SW 1271 (cell line): ENCODE results near the gene HCFC1.

ENCODE experiments used
- DNase-seq, 2 experiments: peaks; one replicate each; lab custom pipeline; 2025; lab: John Stamatoyannopoulos, UW

The HCFC1 gene

DNA sequence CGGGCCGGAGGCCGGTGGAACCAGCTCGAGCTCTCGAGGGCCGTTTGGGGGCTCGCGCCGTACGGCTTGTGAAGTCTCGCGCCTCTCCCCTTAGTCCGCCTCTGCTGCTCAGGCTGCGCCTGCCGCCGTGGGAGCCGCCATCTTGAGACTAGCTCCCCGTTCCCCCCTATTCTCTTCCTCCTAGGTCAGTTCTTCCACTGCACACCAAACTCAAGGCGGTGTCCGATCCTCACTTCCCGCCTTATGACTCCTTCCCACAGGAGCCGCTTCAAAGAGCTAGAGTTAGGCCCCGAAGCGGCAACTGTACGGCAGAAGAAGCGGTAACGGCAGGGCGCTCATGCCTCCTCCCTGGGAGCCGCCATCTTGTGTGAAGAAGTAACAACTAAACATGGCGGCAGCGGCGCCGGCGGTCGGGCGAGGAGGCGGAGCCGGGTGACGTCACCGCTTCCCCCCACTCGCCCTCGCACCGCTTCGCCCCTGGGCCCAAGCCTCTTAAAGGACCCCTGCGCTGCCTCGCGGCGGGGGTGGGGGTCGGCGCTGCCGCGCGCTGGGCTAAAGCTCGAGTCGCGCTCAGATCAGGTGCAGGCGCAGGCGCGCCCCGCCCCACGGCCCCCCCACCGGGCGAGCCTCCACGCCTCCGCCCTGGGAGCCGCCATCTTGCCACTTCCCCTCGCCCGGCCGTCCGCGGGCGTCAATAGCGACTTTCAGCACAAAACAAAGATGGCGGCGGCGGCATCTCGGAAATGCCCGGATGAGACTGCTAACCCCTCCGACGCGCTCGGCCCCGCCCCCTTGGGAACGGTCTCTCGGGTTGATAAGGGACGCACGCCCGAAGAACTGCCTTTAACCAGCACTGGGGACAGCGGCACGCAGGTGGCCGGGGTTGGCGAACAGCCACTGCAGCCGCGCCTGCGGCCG is at the start of gene HCFC1:
Gene HCFC1, minus strand, starts transcription at position 369 of the 918 bp plus-strand sequence. CDS start 978 bp downstream, outside the sequence.
- peak; percentile 76 to 89 for DNase-seq

DNA sequence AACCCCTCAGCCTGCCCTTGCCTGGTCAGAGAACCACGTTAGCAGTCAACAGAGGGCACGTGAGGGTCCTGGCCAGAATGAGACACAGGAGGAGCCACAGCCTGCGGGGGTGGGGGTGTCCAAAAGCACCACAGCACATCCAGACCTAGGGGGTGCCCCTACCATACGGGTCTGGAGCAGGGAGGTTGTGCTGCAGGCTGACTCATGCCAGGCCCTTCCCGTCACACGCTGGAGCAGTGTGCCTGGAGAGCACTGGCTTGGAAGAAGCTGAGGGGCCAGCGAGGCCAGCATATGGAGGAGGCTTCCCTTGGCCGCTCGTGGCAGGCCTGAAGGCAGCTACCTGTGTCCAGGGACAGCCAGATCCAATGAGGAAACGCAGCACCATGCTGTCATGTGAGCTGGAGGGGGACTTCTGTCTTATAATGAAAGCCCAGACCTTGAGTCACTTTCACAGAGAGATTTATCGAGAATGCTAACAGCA is 49.6 kb upstream of the HCFC1 start:
- no peak for DNase-seq

DNA sequence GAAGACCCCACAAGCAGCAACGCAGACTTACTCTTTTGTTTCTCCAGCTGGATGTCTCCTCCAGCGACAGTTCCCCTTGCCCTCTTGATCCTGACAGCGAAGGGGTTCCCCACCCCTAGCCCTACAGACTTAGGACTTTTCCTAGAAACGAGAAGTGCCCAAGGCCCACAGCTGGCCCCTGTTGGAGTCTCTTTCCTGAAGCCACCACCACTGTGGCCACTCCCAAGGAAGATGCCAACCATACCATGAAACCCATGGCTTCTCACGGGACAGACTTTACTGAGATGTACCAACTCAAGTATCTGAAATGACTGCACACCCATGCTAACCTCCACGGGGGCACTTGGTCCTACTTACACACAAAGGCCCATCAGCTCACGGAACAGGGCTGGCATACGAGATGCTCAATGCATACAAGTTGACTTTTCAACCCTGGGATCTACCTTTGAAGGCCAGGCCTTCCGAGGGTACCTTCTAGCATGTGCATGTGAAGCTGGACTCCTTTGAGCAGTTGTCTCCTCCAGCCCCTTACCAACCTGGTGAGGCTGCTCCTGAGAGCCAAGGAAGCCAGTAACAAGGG is 49.0 kb upstream of the HCFC1 start:
- no peak for DNase-seq

DNA sequence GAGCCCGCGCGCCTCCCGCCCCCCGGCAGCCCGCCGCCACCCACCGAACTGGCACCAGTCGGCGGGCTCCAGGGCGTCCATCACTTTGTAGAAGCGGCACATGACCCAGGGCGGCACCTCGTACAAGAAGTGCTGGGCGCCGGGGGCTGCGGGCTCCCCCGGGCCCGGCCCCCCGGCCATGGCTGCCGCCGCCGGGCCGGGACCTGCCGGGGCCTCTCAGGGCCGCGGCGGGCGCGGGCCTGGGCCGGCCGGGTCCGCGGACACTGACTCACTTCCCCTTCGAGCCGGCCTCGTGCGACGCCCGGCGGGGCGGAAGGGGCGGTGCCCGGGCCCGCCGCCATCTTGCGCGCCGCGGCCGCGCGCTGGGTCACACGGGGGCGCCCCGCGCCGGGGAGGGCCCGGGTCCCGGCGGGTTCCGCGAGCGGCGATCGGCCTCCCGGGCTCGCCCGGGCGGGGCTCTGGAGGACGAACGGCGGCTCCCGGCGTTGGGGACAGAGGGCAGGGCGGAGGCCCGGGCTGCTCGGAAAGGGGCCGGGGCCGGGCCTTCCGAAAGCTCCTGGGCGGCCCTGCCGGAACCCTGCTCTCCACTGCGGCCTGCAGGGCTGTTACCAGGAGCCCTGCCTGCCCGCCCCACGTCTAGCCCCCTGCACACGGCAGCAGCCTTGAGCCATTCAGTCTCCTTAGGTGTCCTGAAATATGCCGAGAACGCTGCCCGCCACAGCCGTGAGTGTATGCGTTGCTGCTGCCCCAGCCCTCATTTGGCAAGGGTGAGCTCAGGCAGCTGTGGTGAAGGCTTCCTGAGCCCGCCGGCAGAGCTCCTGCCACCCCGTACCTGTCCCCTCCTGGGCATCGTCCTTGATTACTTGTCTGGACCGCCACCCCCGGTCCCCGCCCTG is 48.3 kb upstream of the HCFC1 start, which contains the start of gene IRAK1:
Gene IRAK1, minus strand, starts transcription at position 270 of the 896 bp plus-strand sequence. Its CDS starts 90 bp downstream, at position 180.
- peak in 1 of 2 experiments; percentile 14 for DNase-seq

DNA sequence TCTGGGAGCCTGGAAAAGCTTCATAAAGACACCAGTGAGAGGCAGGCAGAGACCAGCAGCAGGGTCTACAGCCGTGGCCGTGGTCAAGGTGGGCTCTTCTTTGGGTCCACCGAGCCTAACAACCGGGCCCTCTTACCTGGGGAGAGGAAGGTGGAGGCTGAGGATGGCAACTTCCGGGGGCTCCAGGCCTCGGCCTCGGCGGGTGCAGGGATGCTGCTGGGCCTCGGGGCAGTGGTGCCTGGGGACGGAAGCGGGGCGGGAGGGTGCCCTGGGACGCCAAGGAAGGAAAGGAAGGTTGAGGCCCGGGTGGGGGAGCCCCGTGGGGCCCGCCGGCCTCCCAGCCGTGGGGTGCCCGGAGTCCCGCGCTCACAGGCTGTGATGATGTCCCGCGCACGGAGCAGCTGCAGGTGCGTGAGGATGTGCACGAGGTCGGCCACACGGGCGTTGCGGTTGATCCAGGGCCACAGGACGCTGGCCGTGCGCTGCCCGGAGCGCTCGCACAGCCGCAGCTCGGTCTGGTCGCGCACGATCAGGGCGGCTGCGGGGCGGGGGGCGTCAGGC is 47.5 kb upstream of the HCFC1 start:
- no peak for DNase-seq

DNA sequence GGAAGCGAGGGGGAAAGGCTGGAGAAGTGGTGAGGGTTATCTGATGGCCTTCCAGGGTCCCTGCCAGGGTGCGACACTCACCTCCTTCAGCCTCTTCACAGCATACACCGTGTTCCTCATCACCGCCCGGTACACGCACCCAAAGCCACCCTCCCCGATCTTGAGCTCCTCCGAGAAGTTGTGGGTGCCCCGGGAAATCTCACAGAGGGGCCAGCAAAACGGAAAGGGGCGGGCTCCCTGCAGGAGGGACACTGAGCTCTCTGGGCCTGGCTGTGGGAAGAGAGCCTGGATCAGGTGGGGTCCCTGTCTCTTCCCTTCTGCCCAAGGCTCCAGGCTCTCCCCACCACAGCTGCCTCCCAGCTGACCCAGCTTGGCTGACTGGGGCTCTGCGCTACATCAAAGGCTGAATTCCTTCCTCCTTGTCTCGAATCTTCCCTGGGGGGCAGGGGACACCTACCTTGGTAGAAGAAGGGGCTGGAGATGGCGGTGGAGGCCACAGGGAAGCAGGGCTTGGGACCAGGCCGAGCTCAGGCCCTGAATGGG is 47.0 kb upstream of the HCFC1 start:
- DNase-seq, result no peak

DNA sequence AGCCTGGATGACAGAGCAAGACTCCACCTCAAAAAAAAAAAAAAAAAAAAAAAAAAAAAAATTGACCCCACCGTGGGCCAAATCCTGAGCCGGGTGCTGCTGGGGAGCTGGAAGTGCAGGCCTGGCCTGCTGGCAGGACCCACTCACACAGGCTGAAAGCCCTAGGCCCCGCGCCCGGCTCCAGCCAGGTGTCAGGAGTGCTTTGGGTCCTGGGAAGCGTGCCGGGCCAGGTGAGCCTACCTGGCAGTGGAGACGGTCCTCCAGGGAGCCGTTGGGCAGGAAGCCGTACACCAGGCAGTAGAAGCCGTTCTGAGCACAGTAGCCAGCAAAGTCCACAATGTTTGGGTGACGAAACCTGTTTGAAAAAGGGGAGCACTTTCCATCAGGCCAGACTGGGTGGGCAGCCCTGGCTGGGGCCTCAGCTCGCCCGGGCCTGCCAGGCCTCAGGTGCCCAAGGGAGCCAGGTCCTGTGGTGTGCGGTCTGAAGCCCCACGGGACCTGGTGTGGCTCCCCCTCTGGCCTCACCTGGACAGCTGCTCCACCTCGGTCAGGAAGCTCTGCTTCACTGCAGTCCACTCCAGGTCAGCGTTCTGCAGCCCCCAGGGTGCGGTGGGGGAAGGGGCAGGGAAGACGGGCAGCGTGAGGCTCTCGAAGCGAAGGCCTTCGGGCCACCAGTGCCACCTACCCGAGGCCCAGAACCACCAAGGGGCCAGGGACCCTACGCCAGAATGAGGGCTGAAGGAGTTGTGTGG is 46.3 kb upstream of the HCFC1 start:
- DNase-seq, result no peak

DNA sequence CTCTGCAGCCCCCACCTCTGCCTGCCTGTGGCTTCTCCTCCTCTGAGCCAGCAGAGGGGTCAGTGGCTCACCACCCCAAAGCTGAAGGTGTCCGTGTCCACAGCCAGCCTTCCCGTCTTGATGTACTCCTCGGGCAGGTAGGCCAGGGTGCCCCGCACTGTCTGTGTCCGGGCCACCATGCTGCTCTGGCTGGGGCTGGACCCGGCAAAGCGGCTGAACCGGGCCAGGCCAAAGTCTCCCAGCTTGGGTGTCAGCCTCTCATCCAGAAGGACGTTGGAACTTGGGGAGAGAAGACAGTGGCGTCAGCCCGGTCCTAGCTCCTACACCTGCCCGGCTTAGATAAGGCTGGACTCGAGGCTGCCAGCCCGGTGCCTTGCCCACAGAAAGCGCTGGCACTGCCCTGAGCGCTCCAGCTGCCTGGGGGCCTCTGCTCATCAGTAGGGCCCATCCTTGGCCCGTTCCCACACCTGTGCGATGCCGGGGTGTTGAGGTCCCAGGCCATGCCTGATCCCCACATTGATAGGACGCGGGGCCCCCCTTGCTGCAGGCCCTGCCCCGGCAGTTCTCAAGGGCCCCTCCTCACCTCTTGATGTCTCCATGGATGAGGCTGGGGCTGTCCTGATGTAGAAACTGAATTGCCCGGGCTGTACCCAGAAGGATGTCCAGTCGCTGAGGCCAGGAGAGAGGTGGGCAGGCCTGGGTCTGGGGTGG is 44.9 kb upstream of the HCFC1 start:
- DNase-seq, result no peak

DNA sequence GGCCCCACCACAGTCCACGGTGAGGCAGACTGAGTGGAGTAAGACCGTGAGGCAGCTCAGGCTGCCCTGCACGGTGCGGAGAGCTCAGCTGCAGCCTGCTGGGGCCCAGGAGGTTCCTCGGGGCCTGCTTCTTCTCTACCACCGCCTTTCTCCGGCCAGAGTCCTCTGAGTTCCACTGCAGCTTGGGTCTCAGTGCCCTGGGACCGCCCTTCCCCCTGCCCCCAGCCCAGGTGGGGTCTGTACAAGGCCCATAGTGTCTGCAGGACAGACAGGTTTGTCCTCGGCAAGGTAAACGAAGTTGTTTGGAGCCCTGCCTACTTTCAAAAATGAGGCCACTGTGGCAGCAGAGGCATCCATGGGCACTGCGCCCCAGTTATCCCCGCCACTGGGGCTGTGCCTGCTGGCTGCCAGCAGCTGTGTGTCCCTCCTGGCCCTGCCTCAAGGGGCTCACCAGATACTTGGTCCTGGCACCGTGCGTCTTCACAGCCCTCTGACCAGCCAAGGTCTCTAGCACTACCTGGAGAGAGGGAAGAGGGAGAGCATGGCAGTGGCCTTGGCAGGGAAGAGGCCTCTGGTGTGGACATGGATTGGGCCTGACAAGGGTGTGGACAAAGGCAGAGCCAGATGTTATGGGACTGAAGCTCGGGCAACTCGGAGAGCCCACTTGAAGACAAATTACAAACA is 44.1 kb upstream of the HCFC1 start:
- DNase-seq, result no peak

DNA sequence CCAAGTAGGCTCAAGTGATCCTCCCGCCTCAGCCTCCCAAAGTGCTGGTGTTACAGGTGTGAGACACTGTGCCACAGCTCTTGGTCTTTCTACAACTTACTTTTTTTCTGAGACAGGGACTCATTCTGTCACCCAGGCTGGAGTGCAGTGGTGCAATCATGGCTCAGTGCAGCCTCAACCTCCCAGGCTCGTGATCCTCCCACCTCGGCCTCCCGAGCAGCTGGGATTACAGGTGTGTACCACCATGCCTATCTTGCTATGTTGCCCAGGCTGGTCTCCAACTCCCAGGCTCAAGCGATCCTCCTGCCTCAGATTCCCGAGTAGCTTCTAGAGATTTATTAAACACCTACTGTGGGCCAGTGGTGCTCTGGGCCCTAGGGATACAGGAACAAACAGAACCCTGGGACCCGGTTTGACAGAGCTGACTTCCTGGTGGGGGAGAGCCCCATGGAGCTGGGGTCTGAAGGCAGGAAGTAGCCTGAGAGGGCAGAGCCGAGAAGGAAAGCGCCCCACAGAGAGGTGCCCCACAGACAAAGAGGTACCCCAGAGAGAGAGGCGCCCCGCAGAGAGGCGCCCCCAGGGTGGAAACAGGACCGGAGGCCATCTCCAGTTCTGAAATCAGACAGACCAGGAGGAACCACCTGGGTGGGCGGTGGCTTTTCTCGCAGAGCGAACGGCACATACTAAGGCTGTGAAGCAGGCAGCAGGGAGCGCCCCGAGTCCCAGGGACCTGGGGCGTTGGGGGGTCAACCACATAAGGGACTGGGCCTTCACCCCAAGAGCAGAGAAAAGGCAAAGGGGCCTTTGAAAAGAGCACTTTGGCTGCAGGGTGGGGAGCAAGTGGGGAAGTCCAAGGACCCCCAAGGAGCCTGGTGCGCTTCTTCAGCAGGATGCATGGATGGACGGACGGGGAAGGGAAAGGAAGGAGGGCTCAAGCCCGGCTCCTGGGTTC is 43.1 kb upstream of the HCFC1 start:
- DNase-seq, result no peak

DNA sequence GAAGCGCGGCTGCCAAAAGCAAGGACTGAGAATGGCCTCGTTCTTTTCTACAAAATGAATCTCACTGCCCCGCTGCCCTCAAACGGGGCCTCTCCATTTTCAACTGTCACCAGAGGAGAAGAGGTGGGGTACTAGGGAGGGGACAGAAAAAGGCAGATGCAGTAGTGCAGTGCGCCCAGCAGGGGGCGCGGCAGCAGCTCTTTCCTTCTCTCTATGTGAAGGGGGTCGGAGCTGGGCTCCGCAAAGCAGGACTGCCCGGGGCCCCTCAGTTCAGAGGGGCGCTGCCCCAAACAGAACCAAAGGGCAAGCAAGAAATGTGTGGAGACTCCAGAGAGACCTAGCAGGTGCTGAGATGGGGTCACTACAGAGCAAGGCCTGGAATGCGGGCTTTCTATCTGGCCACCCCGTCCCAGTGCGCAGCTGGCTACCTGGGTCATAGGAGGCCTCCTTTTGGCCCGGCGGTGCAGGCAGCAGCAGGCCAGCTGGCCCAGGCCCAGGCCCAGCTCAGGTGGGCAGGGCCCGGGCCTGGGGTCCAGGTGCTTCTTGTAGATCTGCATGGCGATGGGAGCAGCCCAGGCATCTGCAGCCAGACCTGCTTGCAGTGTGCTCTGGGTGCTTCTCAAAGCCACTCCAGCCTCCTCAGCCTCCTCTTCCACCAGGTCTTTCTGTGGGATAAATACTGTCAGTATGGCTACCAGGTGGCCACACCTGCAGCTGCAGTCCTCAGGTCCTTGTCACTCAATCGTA is 42.2 kb upstream of the HCFC1 start:
- peak in 1 of 2 experiments; percentile 21 for DNase-seq

DNA sequence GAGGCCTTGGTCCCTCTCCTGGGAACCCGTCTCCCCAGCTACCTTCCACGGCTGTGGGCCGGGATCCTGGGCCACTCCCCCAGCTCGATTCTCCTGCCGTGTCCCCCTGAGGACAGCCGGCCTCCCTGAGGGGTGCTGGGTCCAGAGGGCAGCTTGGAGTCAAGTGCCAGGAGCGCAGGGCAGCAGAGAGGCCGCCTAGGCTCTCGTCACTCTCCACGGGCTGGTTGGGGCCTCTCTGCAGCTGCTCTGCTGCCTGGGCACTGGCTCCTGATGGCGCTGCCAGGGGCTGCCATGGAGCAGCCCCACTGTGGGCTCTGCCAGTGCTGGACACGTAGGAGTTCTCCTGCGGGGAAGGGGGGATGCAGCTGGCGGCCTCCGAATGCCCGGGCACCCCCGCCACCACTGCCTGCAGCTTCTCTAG is 41.4 kb upstream of the HCFC1 start:
- no peak for DNase-seq

DNA sequence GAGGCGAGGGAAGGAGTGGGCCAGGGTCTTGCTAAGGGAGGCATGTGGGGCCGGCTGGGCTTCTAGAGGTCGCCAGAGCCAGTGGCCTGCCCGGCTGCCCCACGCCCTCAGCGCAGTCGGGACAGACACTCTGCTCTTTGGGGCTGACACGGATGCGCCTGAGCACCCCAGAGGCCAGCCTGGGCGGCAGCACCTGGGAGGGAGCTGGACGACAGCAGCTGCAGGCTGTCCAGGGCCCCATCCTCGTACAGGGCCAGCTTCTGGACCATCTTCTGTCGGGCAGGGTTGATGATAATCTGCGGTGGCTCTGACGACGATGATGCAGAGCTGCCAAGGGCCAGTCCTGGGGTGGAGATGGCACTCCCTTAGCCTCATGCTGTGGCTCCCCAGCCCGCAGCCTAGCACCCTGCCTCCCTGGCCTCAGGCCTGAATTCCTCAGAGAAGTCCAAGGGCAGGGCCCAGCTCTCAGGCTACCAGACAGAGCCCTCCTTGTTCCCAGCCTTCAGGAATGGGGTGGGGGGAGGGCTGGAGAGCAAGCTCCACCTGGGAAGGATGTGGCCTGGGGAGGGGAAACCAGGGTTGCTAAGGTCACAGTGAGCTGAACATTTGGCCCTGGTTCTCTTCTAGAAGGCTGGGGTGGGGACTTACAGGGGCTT is 40.8 kb upstream of the HCFC1 start:
- DNase-seq, result no peak

DNA sequence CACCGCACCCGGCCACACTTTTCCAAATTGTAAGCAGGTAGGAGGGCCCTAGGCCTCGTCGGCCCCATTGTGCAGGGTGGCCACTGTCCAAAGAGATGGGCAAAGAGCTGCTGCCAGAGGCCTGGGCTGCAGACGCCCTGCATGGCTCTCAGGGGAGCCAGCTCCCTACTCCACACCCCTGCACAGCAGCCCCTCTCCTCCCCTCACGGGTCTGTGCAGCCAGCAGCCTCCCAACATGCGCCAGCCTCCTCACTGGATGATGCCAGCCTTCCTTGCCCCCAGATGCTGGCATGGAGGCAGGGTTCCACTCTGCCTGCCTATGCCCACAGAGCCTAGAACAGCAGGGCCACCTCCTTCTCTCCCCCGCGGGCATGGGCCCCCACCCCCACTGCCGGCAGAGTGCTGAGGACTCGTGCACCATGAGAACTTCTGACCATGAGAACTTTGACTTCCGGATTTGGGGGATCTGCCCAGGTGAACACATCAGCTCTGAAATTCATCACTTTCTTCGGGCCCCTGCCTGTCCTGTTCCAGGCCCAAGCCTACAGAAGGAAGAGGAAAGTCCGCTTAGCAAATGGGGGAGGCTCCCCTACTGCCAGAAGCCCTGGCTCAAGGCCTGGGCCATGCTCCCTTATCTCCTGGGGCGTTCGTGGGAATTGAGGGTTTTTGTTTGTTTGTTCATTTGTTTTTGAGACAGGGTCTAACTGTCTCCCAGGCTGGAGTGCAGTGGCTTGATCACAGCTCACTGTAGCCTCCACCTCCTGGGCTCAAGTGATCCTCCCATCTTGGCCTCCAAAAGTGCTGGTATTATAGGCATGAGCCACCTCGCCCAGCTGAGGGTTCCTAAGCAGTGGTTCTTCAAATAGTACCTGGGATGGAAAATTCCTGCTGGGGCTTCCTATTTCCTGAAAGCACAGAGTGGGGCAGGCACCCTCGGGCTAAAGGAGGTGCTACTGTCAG is 40.0 kb upstream of the HCFC1 start:
- no peak for DNase-seq

DNA sequence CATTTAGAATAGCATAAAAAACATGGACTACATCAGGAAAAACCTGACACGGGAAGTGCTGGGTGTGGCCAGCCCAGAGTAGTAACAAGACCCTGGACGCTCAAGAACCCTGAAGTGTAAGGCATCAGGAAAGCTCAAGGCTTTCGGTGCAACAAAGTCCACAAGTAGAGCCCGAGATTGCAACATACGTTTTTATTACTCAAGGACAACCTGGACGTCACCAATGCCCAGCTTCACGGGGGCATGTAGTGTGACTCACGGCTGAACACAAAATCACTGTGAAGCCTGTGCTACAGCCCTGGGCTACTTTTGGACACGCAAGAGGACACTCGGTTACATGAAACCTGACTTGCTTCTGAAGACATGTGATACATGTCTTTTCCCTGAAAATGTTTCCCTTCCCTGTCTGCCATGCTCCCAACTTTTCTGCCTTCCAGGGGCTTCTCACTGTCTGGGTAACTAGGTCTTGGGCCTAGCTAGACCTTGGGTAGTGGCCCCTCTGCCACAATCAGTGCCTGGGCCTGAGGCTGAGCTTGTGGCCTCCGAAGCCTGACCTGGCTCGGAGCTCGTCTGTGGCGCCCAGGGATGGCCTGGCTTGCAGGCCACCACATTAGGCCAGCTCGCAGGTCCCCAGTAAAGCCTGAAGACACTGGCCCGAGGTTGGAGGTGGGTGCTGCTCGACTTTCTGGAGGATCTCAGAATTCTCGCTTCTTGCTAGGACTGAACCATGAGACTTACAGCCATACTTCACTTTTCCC is 38.9 kb upstream of the HCFC1 start:
- no peak for DNase-seq
